ENCODE results near the gene MPP2. TPM values are rescaled to one million over a fixed set of nuclear protein-coding genes. Genes with fewer than 3 reads are reported as not detected.

Gene MPP2
- total RNA-seq, 2 donors from 2014 or later, result 1.1 to 2.8 TPM

DNA sequence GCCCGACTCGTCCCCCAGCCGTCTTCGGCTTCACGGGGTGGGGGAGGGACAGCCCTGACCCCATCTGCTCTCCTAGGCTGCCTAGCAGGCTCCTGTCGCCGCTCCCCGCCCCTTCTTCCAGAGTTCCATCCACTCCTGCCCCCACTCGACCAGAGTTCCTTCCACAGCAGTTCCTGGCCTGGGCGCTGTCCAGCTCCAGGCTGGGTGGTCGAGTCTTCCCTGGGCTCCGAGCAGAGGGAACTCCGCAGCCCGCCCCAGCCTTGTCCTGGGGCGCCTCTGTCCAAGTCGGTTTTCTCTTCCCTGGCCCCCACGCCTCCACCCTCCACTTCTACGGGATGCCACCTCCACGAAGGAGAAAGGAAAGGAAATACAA is 45.0 kb upstream of the MPP2 start:
- no peak for DNase-seq
- Histone ChIP-seq H3K4me3 (no peak overlapping the region), H3K4me1 (peaks cover 3% of the 10 kb centered on the region), H3K36me3 (no peaks in the 10 kb centered on the region), H3K27ac (no peak overlapping the region), H3K9me3 (no peaks in the 10 kb centered on the region), H3K27me3 (peaks cover 32% of the 10 kb centered on the region), H3K9ac (ENCODE audit: low read depth in 2 of 2, low read length in 2 of 2) (no peak overlapping the region)
- TF ChIP-seq, protein P1, sequence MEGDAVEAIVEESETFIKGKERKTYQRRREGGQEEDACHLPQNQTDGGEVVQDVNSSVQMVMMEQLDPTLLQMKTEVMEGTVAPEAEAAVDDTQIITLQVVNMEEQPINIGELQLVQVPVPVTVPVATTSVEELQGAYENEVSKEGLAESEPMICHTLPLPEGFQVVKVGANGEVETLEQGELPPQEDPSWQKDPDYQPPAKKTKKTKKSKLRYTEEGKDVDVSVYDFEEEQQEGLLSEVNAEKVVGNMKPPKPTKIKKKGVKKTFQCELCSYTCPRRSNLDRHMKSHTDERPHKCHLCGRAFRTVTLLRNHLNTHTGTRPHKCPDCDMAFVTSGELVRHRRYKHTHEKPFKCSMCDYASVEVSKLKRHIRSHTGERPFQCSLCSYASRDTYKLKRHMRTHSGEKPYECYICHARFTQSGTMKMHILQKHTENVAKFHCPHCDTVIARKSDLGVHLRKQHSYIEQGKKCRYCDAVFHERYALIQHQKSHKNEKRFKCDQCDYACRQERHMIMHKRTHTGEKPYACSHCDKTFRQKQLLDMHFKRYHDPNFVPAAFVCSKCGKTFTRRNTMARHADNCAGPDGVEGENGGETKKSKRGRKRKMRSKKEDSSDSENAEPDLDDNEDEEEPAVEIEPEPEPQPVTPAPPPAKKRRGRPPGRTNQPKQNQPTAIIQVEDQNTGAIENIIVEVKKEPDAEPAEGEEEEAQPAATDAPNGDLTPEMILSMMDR (IDR thresholded peaks at IDR 0.05), result no peak
- intact Hi-C loops (cut with DNase I), result loop anchor here (5.0 kb wide), 1 partner anchor 35 kb away; no protein-coding TSS in a partner anchor

DNA sequence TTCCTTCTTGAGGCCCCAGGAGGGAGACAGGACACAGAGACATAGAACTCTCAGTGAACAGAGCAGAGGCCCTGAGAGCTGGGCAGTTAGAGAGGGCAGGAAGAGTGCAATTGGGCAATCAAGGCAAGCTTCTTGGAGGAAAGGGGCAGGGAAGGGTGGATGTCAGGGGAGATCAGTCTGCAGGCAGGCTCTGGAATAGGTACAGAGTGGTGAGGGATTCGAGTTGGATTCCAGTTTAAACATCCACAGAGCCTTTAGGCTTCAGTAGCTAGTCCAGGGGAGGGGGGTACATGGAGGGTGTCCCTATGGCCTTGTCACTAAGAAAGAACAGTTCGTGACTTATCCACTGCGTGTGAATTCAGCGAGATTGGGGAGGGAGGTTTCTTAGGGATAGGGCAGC is 44.4 kb upstream of the MPP2 start:
- peaks cover 32% of the 10 kb centered on the region for H3K27me3 ChIP-seq
- no peaks in the 10 kb centered on the region for H3K9me3 ChIP-seq
- no peak for DNase-seq
- TF ChIP-seq, protein P1 (IDR thresholded peaks at IDR 0.05), result no peak
- no peak overlapping the region for H3K4me3 ChIP-seq
- no peak overlapping the region for H3K9ac ChIP-seq (ENCODE audit: low read depth in 2 of 2, low read length in 2 of 2)
- intact Hi-C loops (cut with DNase I), result loop anchor here (5.0 kb wide), 1 partner anchor 36 kb away; no protein-coding TSS in a partner anchor
- no peak overlapping the region for H3K27ac ChIP-seq
- H3K4me1 ChIP-seq, result peaks cover 3% of the 10 kb centered on the region
- no peaks in the 10 kb centered on the region for H3K36me3 ChIP-seq

DNA sequence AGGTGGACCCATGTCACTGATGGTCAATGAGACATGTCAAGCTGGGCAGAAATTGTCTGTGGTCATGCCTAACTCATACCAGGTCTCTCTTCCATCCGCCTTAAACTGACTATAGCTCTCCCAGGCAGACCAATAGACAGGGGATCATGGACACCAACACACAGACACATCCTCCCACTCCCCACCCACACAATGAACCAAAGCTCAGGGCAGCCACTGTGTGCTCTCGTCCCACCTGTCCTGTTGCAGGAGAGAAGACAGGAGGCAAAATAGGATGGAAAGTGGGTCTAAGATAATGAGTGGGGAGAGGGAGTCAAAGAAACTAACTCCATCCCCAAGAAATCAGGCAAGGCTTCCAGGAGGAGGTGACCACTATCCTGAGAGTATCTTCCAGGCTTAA is 43.2 kb upstream of the MPP2 start:
- Histone ChIP-seq H3K9me3 (no peaks in the 10 kb centered on the region), H3K27me3 (peaks cover 32% of the 10 kb centered on the region), H3K36me3 (no peaks in the 10 kb centered on the region), H3K4me3 (no peak overlapping the region), H3K27ac (no peak overlapping the region), H3K4me1 (peaks cover 3% of the 10 kb centered on the region), H3K9ac (ENCODE audit: low read depth in 2 of 2, low read length in 2 of 2) (no peak overlapping the region)
- intact Hi-C loops (cut with DNase I), result loop anchor here (5.0 kb wide), 1 partner anchor 37 kb away; no protein-coding TSS in a partner anchor
- TF ChIP-seq, protein P1 (IDR thresholded peaks at IDR 0.05), result no peak
- DNase-seq, result no peak

DNA sequence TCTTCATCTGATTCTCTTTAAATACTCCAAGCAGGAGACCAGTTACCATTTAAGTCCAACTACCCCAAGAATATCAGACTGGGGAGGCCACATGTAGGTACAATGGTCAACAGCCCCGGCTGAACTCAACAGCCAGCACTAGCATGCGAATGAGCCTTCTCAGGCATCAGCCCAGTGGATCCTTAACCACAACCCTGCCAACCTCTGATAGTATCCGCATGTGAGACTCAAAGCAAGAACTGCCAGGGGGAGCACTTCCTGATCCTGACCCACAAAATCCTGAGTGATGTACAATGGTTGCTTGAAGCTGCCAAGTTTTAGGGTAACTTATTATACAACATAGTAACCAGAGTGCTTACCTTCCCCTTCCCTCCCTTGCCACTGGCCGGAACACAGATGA is 42.4 kb upstream of the MPP2 start:
- intact Hi-C loops (cut with DNase I), result loop anchor here (5.0 kb wide), 1 partner anchor 38 kb away; no protein-coding TSS in a partner anchor
- H3K9me3 ChIP-seq, result no peaks in the 10 kb centered on the region
- H3K9ac ChIP-seq (ENCODE audit: low read depth in 2 of 2, low read length in 2 of 2), result no peak overlapping the region
- H3K27me3 ChIP-seq, result peaks cover 32% of the 10 kb centered on the region
- H3K36me3 ChIP-seq, result no peaks in the 10 kb centered on the region
- no peak overlapping the region for H3K27ac ChIP-seq
- H3K4me1 ChIP-seq, result peaks cover 3% of the 10 kb centered on the region
- TF ChIP-seq, protein P1 (IDR thresholded peaks at IDR 0.05), result no peak
- no peak for DNase-seq
- H3K4me3 ChIP-seq, result no peak overlapping the region

DNA sequence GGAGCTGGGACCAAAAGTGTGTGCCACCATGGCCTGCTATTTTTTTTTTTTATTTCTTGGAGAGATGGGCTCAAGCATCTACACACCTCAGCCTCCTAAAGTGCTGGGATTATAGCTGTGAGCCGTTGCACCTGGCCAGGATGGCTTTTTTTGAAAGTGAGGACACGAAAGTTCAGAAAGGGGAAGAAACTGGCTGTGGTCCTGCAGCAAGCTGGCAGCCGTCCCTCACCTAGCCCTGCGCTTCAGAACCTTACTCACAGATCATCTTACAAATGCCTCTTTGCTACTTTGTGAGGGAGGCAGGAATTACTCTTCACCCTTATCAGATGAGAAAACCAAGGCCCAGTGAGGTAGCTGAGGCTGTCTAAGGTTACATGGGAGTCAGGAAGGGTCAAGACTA is 39.4 kb upstream of the MPP2 start:
- no peak for DNase-seq
- no peaks in the 10 kb centered on the region for H3K4me1 ChIP-seq
- H3K36me3 ChIP-seq, result no peaks in the 10 kb centered on the region
- H3K27me3 ChIP-seq, result peaks cover 10% of the 10 kb centered on the region
- no peak overlapping the region for H3K4me3 ChIP-seq
- no peak overlapping the region for H3K9ac ChIP-seq (ENCODE audit: low read depth in 2 of 2, low read length in 2 of 2)
- H3K9me3 ChIP-seq, result no peaks in the 10 kb centered on the region
- intact Hi-C loops (cut with DNase I), result no loop called here
- TF ChIP-seq, protein P1 (IDR thresholded peaks at IDR 0.05), result no peak
- H3K27ac ChIP-seq, result no peak overlapping the region

Measured in colonic mucosa (tissue), 4 donors.